Activated T-helper 9 cell treated with anti-CD3 and anti-CD28 coated beads, Interleukin-2, amount 50 U/mL, for 16 hours (primary cell): Measurements from ENCODE around the gene C1orf159.
"Not testable (repeated sequence)": the region's sequence is repeated elsewhere in the genome, so short reads cannot be mapped to it uniquely, and the experiment has no call there.

Experiments
- DNase-seq: peaks from one replicate; pipeline ENCODE4 v3.0.0-alpha.2; 2020; ENCODE audit warnings: low read depth

C1orf159 gene

GRCh38 chr1:1066403-1067283 is 49.2 kb downstream of the C1orf159 start:
- no peak for DNase-seq

DNA sequence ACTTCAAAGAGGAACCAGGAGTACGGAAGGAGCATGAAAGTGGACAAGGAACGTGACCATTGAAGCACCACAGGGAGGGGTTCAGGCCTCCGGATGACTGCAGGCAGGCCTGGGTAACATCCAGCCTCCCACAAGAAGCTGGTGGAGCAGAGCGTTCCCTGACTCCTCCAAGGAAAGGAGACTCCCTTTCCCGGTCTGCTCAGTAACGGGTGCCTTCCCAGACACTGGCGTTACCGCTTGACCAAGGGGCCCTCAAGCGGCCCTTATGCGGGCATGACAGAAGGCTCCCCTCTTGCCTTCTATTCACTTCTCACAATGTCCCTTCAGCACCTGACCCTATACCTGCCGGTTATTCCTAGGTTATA is 50.0 kb downstream of the C1orf159 start:
- DNase-seq = not testable (repeated sequence)

GRCh38 chr1:1065265-1065939 is 50.5 kb downstream of the C1orf159 start:
- no peak for DNase-seq

- peak; percentile 86 for DNase-seq
Measured at GRCh38 chr1:1063945-1064831, 51.7 kb downstream of the C1orf159 start.

DNA sequence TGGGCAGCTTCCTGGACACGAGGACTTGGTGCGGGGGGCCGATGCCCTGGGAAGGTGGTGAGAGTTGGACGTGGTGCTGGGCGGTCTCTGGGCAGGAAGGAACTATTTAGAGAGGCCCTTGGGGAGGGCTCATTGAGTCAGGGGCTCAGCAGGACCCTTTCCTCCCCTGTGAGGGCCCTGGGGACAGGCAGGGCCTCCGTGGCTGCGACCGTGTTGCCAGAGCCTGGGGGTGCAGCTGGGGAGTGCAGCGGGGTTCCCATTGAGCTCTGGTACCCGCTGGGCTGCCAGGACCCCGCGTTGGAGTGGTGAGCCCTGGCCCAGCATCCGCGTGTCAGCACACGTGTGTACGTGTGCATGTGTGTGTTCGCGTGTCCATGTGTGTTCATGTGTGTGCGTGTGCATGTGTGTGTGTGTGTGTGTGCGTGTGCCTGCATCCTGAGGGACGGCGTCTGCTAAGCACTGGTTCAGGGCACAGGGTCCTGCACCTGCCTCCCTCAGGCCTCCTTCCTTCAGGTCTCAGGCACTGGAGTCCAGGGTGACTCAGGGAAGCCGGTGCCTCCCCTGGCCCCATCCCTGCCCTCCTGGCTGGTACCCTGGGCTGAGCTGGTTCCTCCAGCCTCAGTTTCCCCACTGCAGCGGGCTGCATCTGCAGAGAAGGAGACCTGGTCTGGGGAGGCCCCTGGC is 52.5 kb downstream of the C1orf159 start:
- DNase-seq = no peak

- DNase-seq = no peak
Measured at GRCh38 chr1:1062348-1063163, 53.3 kb downstream of the C1orf159 start.

GRCh38 chr1:1061682-1062345 is 54.1 kb downstream of the C1orf159 start:
- DNase-seq = no peak

DNA sequence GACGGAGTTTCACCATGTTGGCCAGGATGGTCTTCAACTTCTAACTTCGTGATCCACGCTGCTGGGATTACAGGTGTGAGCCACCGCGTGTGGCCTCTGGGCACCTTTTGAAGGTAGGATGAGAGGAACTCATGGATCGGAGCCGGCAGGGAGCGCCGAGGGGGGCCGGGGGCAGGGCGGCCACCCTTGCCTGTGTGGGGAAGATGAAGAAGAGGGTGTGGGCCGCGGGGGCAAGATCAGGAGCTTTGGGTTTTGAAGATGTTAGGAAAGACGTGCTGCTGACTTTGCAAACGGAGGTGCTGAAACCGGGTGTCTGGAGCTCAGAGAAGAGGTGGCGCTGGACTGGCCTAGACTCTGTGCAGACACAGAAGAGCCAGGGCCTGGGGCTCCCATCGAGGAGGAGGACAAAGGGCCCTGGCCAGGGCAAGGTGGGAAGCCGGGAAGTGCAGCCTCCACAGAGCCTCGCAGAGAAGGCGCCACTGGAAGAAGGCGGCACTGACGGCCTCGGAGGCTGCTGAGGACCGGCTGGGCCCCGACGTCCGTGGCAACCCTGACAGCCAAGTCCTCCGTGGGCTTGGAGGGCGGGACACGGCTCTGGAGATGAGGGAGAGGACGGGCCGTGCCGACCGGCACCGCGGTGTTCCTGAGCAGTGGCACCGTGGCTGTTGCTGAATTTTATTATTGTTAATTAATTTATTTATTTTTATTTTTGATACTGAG is 55.4 kb downstream of the C1orf159 start:
- no peak for DNase-seq

DNA sequence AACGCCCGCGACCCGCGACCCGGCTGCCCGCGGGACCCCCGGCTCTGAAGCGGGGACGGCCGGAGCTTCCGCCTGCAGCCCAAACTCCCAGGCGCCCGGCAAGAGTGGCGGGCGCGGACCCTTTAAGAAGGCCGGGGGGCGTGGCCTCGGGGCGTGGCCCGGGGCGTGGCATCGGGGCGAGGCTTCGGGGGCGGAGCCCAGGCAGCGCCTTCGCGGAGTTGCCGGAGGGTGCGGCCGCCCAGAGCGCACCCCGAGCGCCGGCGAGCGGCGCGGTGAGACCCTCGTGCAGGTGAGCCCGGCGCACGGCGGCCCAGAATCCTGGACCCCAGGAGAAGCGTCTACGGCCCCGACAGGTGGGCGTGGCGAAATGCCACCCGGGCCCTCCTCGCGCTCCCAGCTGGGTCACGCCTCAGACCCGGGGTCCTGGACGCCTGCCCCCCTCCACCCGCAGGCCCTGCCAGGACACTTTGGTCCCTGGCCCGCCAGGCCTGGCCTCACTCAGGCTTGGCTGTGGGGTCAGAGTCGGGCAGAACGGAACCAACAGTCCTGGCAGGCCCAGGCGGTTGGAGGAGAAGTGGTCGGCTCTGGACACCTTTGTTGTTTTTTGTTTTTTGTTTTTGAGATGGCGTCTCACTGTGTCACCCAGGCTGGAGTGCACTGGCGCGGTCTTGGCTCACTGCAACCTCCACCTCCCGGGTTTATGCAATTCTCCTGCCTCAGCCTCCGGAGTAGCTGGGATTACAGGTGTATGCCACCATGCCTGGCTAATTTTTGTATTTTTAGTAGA is 56.2 kb downstream of the C1orf159 start:
- peak; percentile 90 for DNase-seq

GRCh38 chr1:1058921-1059493 is 56.9 kb downstream of the C1orf159 start:
- no peak for DNase-seq

DNA sequence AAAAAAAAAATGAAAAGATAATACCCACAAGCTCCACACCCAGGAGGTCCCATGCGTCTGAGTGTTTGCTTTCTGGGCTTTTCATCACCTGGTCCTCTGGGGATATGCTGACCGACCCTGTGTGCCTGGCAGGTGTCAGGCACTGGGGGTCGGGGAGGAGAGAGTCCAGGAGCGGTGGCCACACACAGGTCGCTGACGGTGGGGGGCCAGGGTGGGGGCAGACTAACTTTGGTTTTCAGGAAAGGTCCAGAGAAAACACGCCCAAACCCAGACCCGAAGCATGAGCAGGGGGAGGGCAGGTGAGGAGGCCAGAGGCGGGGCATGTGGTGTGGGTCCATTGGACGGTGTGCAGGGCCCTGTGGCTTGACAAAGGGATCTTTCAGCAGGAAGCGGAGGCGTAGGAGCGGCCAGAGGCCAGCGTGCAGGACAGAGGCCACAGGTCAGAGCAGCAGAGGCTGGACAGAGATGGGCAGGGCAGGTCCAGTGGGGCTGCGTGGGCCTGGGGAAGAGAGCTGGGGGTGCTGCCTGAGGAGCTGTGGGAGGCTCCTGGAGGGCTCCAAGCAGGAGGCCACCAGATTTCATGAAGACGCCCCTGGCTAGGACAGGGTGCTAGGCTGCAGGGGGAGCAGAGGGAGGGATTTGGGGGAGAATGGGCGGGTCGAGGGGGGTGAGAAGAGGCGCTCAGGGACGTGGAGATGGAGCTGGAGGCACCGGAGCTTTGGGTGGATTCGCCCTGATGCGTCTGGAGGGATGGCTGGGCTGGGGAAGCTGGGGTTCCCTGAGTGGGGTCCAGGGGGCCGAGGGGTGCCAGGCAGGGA is 57.6 kb downstream of the C1orf159 start:
- DNase-seq = no peak

GRCh38 chr1:1057769-1058087 is 58.2 kb downstream of the C1orf159 start:
- not testable (repeated sequence) for DNase-seq

- no peak for DNase-seq
Measured at GRCh38 chr1:1055841-1056736, 59.8 kb downstream of the C1orf159 start.

DNA sequence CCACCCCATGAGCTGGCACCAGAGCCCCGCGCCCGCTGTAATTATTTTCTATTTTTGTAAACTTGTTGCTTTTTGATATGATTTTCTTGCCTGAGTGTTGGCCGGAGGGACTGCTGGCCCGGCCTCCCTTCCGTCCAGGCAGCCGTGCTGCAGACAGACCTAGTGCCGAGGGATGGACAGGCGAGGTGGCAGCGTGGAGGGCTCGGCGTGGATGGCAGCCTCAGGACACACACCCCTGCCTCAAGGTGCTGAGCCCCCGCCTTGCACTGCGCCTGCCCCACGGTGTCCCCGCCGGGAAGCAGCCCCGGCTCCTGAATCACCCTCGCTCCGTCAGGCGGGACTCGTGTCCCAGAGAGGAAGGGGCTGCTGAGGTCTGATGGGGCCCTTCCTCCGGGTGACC is 60.9 kb downstream of the C1orf159 start:
- DNase-seq = no peak

- DNase-seq = no peak
Measured at GRCh38 chr1:1054099-1054700, 61.7 kb downstream of the C1orf159 start.

DNA sequence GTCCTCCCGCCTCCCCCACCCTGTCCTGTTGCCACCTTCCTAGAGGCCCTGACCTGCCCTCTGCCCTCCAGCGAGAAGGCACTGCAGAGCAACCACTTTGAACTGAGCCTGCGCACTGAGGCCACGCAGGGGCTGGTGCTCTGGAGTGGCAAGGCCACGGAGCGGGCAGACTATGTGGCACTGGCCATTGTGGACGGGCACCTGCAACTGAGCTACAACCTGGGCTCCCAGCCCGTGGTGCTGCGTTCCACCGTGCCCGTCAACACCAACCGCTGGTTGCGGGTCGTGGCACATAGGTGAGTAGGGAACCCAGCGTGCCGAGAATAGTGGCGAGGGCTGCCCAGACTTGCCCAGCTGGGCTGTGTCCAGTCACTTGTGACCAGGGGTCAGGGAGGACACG is 62.2 kb downstream of the C1orf159 start:
- no peak for DNase-seq
